HEK293T (cell line): ENCODE data around the gene DNAJA2.

ENCODE experiments used
- BHLHE40 ChIP-seq: fragments of 450-650 bp; IDR thresholded peaks from 2 replicates; pipeline ENCODE4 v1.6.1; 2016; ENCODE audit warnings: mild to moderate bottlenecking, moderate library complexity, borderline replicate concordance
- ELF4 ChIP-seq: fragments of 450-650 bp; IDR thresholded peaks from 2 replicates; pipeline ENCODE4 v1.6.1; 2017; ENCODE audit warnings: antibody characterized with exemption
- FOXA1 ChIP-seq: fragments of 450-650 bp; IDR thresholded peaks from 2 replicates; pipeline ENCODE4 v1.6.1; 2016; ENCODE audit warnings: mild to moderate bottlenecking
- HDGF ChIP-seq: fragments of 450-650 bp; IDR thresholded peaks from 2 replicates; pipeline ENCODE4 v1.6.1; 2017; ENCODE audit warnings: antibody characterized with exemption, borderline replicate concordance
- L3MBTL2 ChIP-seq: fragments of 450-650 bp; conservative IDR thresholded peaks from 2 replicates; pipeline ENCODE4 v1.6.1; 2016; ENCODE audit warnings: mild to moderate bottlenecking
- SP1 ChIP-seq: fragments of 450-650 bp; IDR thresholded peaks from 2 replicates; pipeline ENCODE4 v1.6.1; 2017
- TARDBP ChIP-seq: fragments of 450-650 bp; IDR thresholded peaks from 2 replicates; pipeline ENCODE4 v1.6.1; 2016

DNA sequence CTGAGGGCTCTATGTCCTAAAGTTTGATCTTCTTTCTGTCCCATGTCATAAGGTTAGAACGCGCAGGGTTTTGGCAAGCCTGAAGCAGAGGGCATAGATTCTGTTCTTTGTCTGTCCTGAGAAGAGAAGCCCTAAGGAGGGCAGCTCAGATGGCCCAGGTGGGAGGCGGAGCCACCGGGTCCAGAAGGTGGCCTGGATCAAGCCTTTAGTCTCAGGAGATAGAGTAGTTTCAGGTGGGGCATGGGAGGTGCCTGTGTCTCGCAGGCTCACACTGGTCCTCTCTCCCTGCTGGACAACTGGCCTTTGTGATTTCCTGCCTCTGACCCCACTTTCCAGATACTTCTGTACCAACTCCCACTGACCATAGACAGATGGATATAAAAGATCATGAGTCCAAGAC is 44.2 kb upstream of the DNAJA2 start:
- TF ChIP-seq ELF4: no peak
- no peak for TF ChIP-seq BHLHE40
- no peak for TF ChIP-seq TARDBP
- TF ChIP-seq L3MBTL2: no peak
- no peak for TF ChIP-seq SP1
- TF ChIP-seq FOXA1: no peak
- TF ChIP-seq HDGF: no peak
